Measurements from ENCODE around the gene CENPN. TPM values are rescaled to one million over a fixed set of nuclear protein-coding genes. Genes with fewer than 3 reads are reported as not detected.

The CENPN gene
- total RNA-seq, 3 donors from 2014 or later (not counting 1 experiment from before 2014, with no cell fraction given): 6.6 to 11.6 (median 9.0) TPM

DNA sequence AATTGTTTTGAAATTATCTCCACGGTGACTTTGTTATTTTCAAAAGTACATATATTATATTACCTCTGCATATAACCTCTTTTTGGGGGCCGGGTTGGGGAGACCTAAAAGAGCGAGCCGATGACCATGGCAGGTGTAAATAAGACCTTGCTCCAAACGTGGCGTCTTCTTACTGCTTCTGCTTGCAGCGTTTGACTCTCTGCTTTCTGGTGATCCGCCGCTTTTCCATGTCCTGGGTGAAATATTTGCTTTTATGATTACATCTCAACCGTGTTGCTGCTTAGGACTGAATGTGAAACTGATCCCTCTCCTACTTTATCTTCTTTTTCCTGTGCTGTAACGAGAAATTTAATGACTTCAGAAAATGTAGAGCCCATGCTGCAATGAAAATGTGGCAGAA is 46.7 kb downstream of the CENPN start:
- ATAC-seq (no peak), DNase-seq (no peak)
- TF ChIP-seq, protein P1, sequence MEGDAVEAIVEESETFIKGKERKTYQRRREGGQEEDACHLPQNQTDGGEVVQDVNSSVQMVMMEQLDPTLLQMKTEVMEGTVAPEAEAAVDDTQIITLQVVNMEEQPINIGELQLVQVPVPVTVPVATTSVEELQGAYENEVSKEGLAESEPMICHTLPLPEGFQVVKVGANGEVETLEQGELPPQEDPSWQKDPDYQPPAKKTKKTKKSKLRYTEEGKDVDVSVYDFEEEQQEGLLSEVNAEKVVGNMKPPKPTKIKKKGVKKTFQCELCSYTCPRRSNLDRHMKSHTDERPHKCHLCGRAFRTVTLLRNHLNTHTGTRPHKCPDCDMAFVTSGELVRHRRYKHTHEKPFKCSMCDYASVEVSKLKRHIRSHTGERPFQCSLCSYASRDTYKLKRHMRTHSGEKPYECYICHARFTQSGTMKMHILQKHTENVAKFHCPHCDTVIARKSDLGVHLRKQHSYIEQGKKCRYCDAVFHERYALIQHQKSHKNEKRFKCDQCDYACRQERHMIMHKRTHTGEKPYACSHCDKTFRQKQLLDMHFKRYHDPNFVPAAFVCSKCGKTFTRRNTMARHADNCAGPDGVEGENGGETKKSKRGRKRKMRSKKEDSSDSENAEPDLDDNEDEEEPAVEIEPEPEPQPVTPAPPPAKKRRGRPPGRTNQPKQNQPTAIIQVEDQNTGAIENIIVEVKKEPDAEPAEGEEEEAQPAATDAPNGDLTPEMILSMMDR (IDR thresholded peaks at IDR 0.05): no peak
- peaks cover 18% of the 10 kb centered on the region for H3K36me3 Mint-ChIP-seq
- H3K4me3 Mint-ChIP-seq: no peak overlapping the region
- H3K27me3 ChIP-seq (ENCODE audit: control insufficient read depth, insufficient read depth, low read length): no peaks in the 10 kb centered on the region
- WGBS (ENCODE audit: insufficient coverage): 90% methylated on average over 11 of the region's 11 CpGs
- H3K9me3 Mint-ChIP-seq: peaks cover 4 to 10% of the 10 kb centered on the region in 2 donors
- H3K36me3 ChIP-seq (ENCODE audit: control insufficient read depth, insufficient read depth, low read length): no peaks in the 10 kb centered on the region
- peaks cover 5% of the 10 kb centered on the region for H3K9me3 ChIP-seq (ENCODE audit: control insufficient read depth, insufficient read depth, low read length)
- H3K4me3 ChIP-seq (ENCODE audit: low read length): no peak overlapping the region
- intact Hi-C loops (cut with micrococcal nuclease): no loop called here
- no peak overlapping the region for H3K27ac Mint-ChIP-seq
- no peaks in the 10 kb centered on the region for H3K4me1 ChIP-seq (ENCODE audit: control insufficient read depth, insufficient read depth, low read length)
- H3K4me1 Mint-ChIP-seq: no peaks in the 10 kb centered on the region
- peaks cover 0 to 4% of the 10 kb centered on the region in 2 donors for H3K27me3 Mint-ChIP-seq (ENCODE audit: low read depth in 2 of 2)
- no peak overlapping the region for H3K27ac ChIP-seq (ENCODE audit: low read length)

DNA sequence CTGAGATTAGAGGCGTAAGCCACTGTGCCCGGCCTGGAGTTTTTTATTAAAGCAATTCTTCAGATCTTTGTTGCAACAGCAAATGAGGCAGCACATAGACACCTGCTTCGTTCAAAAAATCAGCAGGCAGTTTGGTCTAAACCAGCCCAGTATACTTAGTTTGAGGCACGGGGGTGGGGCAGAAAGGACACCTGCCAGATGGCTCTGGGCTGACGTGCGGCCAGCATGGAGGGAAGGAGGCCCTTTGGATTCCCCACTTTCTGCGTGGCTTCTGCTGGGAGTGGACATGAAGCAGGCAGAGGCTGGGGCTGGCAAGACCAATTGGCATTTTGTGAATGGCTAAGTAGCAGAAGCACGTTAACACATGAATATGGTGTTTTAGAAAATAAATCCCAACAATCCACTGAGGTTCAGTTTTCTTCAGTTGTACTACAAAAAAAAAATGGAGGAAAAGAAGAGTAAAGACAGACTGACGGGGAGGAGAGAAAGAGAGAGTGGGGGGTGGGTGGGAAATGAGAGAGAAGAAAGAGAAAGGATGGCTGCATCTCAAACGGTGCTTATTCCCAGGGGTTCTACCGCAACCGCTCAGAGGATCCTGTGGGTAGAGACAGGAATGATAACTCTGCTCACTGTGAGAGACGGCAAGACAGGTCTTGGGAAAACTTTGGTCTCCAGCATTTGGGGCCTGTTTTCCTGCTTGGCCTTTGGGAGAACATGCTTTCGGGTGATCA is 53.7 kb downstream of the CENPN start:
- no peak overlapping the region for H3K27ac ChIP-seq (ENCODE audit: low read length)
- Mint-ChIP-seq H3K9me3 (no peaks in the 10 kb centered on the region), H3K4me3 (no peak overlapping the region)

DNA sequence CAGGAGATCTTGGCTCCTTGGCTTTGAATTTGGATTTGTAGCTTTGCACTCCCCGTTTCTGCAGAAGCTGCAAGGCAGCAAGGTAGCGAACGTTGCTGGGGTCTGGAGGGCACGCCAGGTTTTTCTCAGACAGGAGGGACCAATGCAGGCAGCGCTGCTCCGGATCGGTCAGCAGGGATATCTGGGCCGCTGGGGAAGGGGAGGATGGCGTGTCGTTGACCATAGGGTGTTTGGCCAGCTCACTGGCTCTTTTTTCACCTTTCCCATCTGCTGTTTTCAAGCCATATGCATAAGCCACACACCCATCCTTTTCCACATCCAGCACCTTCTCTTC is 54.3 kb downstream of the CENPN start:
- Mint-ChIP-seq H3K4me3 (no peak overlapping the region), H3K36me3 (no peaks in the 10 kb centered on the region), H3K27ac (no peak overlapping the region), H3K27me3 (ENCODE audit: low read depth in 2 of 2) (no peaks in the 10 kb centered on the region), H3K4me1 (no peaks in the 10 kb centered on the region), H3K9me3 (no peaks in the 10 kb centered on the region)
- DNase-seq: no peak
- WGBS (ENCODE audit: insufficient coverage): 87% methylated on average over 10 of the region's 10 CpGs
- no peak for ATAC-seq
- H3K4me1 ChIP-seq (ENCODE audit: control insufficient read depth, insufficient read depth, low read length): no peaks in the 10 kb centered on the region
- no peak overlapping the region for H3K4me3 ChIP-seq (ENCODE audit: low read length)
- TF ChIP-seq, protein P1 (IDR thresholded peaks at IDR 0.05): no peak
- no peaks in the 10 kb centered on the region for H3K27me3 ChIP-seq (ENCODE audit: control insufficient read depth, insufficient read depth, low read length)
- intact Hi-C loops (cut with micrococcal nuclease): no loop called here
- H3K9me3 ChIP-seq (ENCODE audit: control insufficient read depth, insufficient read depth, low read length): no peaks in the 10 kb centered on the region
- H3K27ac ChIP-seq (ENCODE audit: low read length): no peak overlapping the region
- no peaks in the 10 kb centered on the region for H3K36me3 ChIP-seq (ENCODE audit: control insufficient read depth, insufficient read depth, low read length)

More for the DNA sequence above, 53.7 kb downstream of the CENPN start:
- intact Hi-C loops (cut with micrococcal nuclease): no loop called here
- WGBS (ENCODE audit: insufficient coverage): 83% methylated on average over 14 of the region's 14 CpGs
- no peaks in the 10 kb centered on the region for H3K36me3 Mint-ChIP-seq
- no peaks in the 10 kb centered on the region for H3K9me3 ChIP-seq (ENCODE audit: control insufficient read depth, insufficient read depth, low read length)
- ATAC-seq (no peak), DNase-seq (no peak)
- no peaks in the 10 kb centered on the region for H3K36me3 ChIP-seq (ENCODE audit: control insufficient read depth, insufficient read depth, low read length)
- no peaks in the 10 kb centered on the region for H3K27me3 ChIP-seq (ENCODE audit: control insufficient read depth, insufficient read depth, low read length)
- no peaks in the 10 kb centered on the region for H3K27me3 Mint-ChIP-seq (ENCODE audit: low read depth in 2 of 2)
- no peaks in the 10 kb centered on the region for H3K4me1 Mint-ChIP-seq
- TF ChIP-seq, protein P1 (IDR thresholded peaks at IDR 0.05): no peak
- H3K4me1 ChIP-seq (ENCODE audit: control insufficient read depth, insufficient read depth, low read length): no peaks in the 10 kb centered on the region
- H3K4me3 ChIP-seq (ENCODE audit: low read length): no peak overlapping the region
- H3K27ac Mint-ChIP-seq: no peak overlapping the region
